ENCODE measurements around the gene MAST4.

Gene MAST4

GRCh38 chr5:66704790-66705425 is 108.7 kb downstream of the MAST4 start (continued):
- TF ChIP-seq, protein P1, sequence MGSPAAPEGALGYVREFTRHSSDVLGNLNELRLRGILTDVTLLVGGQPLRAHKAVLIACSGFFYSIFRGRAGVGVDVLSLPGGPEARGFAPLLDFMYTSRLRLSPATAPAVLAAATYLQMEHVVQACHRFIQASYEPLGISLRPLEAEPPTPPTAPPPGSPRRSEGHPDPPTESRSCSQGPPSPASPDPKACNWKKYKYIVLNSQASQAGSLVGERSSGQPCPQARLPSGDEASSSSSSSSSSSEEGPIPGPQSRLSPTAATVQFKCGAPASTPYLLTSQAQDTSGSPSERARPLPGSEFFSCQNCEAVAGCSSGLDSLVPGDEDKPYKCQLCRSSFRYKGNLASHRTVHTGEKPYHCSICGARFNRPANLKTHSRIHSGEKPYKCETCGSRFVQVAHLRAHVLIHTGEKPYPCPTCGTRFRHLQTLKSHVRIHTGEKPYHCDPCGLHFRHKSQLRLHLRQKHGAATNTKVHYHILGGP (tag by site-specific recombination; IDR thresholded peaks at IDR 0.05) = 0 out of 2 replicates have a peak, but pooled peaks have one; percentile 11
- no peak for TF ChIP-seq ZNF658 (tag by site-specific recombination; IDR thresholded peaks at IDR 0.05)
- TF ChIP-seq ZNF561 (tag by site-specific recombination; IDR thresholded peaks at IDR 0.05; ENCODE audit: borderline replicate concordance) = no peak
- no peak for TF ChIP-seq ZNF639 (tag by site-specific recombination; IDR thresholded peaks at IDR 0.05)
- TF ChIP-seq ZNF133 (tag by site-specific recombination; IDR thresholded peaks at IDR 0.05) = no peak
- no peak for TF ChIP-seq ZNF624 (tag by site-specific recombination; IDR thresholded peaks at IDR 0.05)
- no peak for TF ChIP-seq ZBTB7A (tag by site-specific recombination; IDR thresholded peaks at IDR 0.05; ENCODE audit: low read depth)

DNA sequence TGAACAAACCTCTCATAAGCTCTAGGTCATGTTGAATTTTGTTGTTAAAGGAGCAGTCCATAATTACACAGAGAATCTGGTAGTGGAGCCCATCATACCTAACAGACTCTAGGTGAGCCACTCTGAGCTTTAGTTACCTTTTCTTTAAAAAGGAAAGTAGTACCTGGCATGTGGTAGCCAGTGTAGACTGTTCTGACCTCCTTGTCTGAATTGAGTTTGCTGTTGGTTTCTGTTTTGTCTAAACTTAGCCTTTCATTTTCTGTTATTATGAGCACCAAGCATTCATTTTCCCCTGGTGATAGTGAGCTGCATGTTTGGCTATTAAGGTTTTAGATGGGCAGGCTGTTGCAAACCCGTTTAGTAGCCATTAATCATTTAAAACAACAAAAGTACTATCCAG is 112.2 kb downstream of the MAST4 start:
- peaks cover 6% of the 10 kb centered on the region for H3K4me1 ChIP-seq (ENCODE audit: control insufficient read depth, insufficient read depth, low read length)
- CTCF ChIA-PET = no interaction called here
- POLR2A ChIA-PET = no interaction called here
- H3K9me3 ChIP-seq (ENCODE audit: control insufficient read depth, insufficient read depth, low read depth, low read length) = no peaks in the 10 kb centered on the region
- H3K4me3 ChIP-seq (ENCODE audit: low read depth, low read length) = no peak overlapping the region
- TF ChIP-seq PRDM1 (tag by site-specific recombination; IDR thresholded peaks at IDR 0.05) (0 out of 2 replicates have a peak, but pooled peaks have one; percentile 10), ZBTB10 (tag by site-specific recombination; IDR thresholded peaks at IDR 0.05) (no peak)
- H3K27ac ChIP-seq (ENCODE audit: extremely low read depth, low read depth, low read length) = no peak overlapping the region
- no peaks in the 10 kb centered on the region for H3K36me3 ChIP-seq (ENCODE audit: control insufficient read depth in 2 of 2, insufficient read depth in 1 of 2, low read length in 2 of 2)

GRCh38 chr5:66710557-66711088 is 114.4 kb downstream of the MAST4 start:
- H3K4me3 ChIP-seq (ENCODE audit: low read depth, low read length) = no peak overlapping the region
- ChIA-PET CTCF (no interaction called here), POLR2A (no interaction called here)
- H3K9me3 ChIP-seq (ENCODE audit: control insufficient read depth, insufficient read depth, low read depth, low read length) = no peaks in the 10 kb centered on the region
- TF ChIP-seq ZNF341 (tag by site-specific recombination; IDR thresholded peaks at IDR 0.05; ENCODE audit: low read depth) (no peak), ZSCAN23 (tag by site-specific recombination; IDR thresholded peaks at IDR 0.05) (no peak), RBAK (tag by site-specific recombination; IDR thresholded peaks at IDR 0.05) (no peak), HOXA7 (CRISPR knock-in tag; IDR thresholded peaks at IDR 0.05; ENCODE audit: borderline replicate concordance) (no peak), ZNF792 (tag by site-specific recombination; IDR thresholded peaks at IDR 0.05) (no peak)
- H3K27ac ChIP-seq (ENCODE audit: extremely low read depth, low read depth, low read length) = no peak overlapping the region
- no peaks in the 10 kb centered on the region for H3K36me3 ChIP-seq (ENCODE audit: control insufficient read depth in 2 of 2, insufficient read depth in 1 of 2, low read length in 2 of 2)
- H3K4me1 ChIP-seq (ENCODE audit: control insufficient read depth, insufficient read depth, low read length) = peaks cover 2% of the 10 kb centered on the region; the same call in 1 of the 2 replicates

GRCh38 chr5:66713998-66714397 is 117.8 kb downstream of the MAST4 start:
- POLR2A ChIA-PET = no interaction called here
- Histone ChIP-seq H3K9me3 (ENCODE audit: control insufficient read depth, insufficient read depth, low read depth, low read length) (no peaks in the 10 kb centered on the region), H3K4me1 (ENCODE audit: control insufficient read depth, insufficient read depth, low read length) (peaks cover 14% of the 10 kb centered on the region), H3K36me3 (ENCODE audit: control insufficient read depth in 2 of 2, insufficient read depth in 1 of 2, low read length in 2 of 2) (no peaks in the 10 kb centered on the region), H3K27ac (ENCODE audit: extremely low read depth, low read depth, low read length) (no peak overlapping the region), H3K4me3 (ENCODE audit: low read depth, low read length) (no peak overlapping the region)
- CTCF ChIA-PET = no interaction called here
- TF ChIP-seq ZNF692 (tag by site-specific recombination; IDR thresholded peaks at IDR 0.05) = no peak
- peak; percentile 57 for TF ChIP-seq SP7 (tag by site-specific recombination; IDR thresholded peaks at IDR 0.05)
- TF ChIP-seq, protein P2, sequence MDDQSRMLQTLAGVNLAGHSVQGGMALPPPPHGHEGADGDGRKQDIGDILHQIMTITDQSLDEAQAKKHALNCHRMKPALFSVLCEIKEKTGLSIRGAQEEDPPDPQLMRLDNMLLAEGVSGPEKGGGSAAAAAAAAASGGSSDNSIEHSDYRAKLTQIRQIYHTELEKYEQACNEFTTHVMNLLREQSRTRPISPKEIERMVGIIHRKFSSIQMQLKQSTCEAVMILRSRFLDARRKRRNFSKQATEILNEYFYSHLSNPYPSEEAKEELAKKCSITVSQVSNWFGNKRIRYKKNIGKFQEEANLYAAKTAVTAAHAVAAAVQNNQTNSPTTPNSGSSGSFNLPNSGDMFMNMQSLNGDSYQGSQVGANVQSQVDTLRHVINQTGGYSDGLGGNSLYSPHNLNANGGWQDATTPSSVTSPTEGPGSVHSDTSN (CRISPR knock-in tag; IDR thresholded peaks at IDR 0.05) = no peak
- TF ChIP-seq ZNF366 (tag by site-specific recombination; conservative IDR thresholded peaks at IDR 0.05) = peak; percentile 35; the same call in 1 of the 2 replicates
- TF ChIP-seq ZNF660 (tag by site-specific recombination; IDR thresholded peaks at IDR 0.05) = peak; percentile 66
- peak; percentile 22 for TF ChIP-seq SETDB1 (IDR thresholded peaks at IDR 0.05; ENCODE audit: insufficient read length, low read length)
- TF ChIP-seq ZNF335 (tag by site-specific recombination; conservative IDR thresholded peaks at IDR 0.05) = peak; percentile 49
